Tibial nerve (tissue), 4 donors: ENCODE data around the gene CTSF. TPM values are rescaled to one million over a fixed set of nuclear protein-coding genes. Genes with fewer than 3 reads are reported as not detected.

Experiments used
- DNase-seq, 2 donors: peaks; one replicate each; pipeline ENCODE4 v3.0.0-alpha.2; 2019; ENCODE audit warnings: low spot score in 2 of 2
- H3K27ac ChIP-seq, 4 donors: fragments of 200-600 bp; sonication (generic) in 3 of 4; one replicate each; pipeline ENCODE4 v1.5.1; 2017 to 2019; ENCODE audit warnings: mild to moderate bottlenecking in 1 of 4
- H3K27me3 ChIP-seq, 2 donors: fragments of 200-600 bp; sonication (generic) in 1 of 2; one replicate each; pipeline versions ENCODE4 v1.5.1 to v1.6.0; 2017 to 2019
- H3K36me3 ChIP-seq, 3 donors: fragments of 200-600 bp; sonication (generic); one replicate each; pipeline ENCODE4 v1.5.1; 2018 to 2019
- H3K4me1 ChIP-seq, 4 donors: fragments of 200-600 bp; sonication (generic) in 3 of 4; one replicate each; pipeline ENCODE4 v1.5.1; 2017 to 2019
- H3K4me3 ChIP-seq, 4 donors: fragments of 200-600 bp; sonication (generic) in 3 of 4; one replicate each; pipeline ENCODE4 v1.5.1; 2017 to 2019; ENCODE audit warnings: mild to moderate bottlenecking in 1 of 4, moderate library complexity in 1 of 4
- H3K9me3 ChIP-seq, 4 donors: fragments of 200-600 bp; sonication (generic) in 3 of 4; one replicate each; pipeline ENCODE4 v1.5.1; 2017 to 2019
- CTCF ChIP-seq, 5 experiments: fragments of 200-600 bp in 3 of 5; fragments of 450-650 bp in 2 of 5; sonication (generic) in 3 of 5; IDR thresholded peaks; one replicate each; pipeline ENCODE4 v1.5.1; 2016 to 2019; ENCODE audit warnings: antibody characterized with exemption in 5 of 5, mild to moderate bottlenecking in 3 of 5, moderate library complexity in 2 of 5
- EP300 ChIP-seq, 2 donors: sonication (generic); formaldehyde crosslinking; IDR thresholded peaks; one replicate each; pipeline ENCODE4 v1.6.1; 2017; ENCODE audit warnings: antibody characterized with exemption in 2 of 2, mild to moderate bottlenecking in 1 of 2
- POLR2A ChIP-seq, 2 donors: fragments of 450-650 bp; IDR thresholded peaks; one replicate each; pipeline ENCODE4 v1.6.1; 2017; ENCODE audit warnings: antibody characterized with exemption in 2 of 2, mild to moderate bottlenecking in 2 of 2, moderate library complexity in 2 of 2
- WGBS, 2 donors: methylation state at CpG; one replicate each; pipeline ENCODE4 v1.1.5; 2018; 5-methylcytosine and 5-hydroxymethylcytosine counted together
- small RNA-seq: library from RNA; depleted of rRNA; stranded (forward); fragments of <200 nt; gene quantifications from one replicate; pipeline ENCODE3, GENCODE V24; 2016
- total RNA-seq, 4 donors: library from RNA; depleted of rRNA; stranded (reverse); fragments of >200 nt; gene quantifications; one replicate each; pipeline ENCODE4 v1.1.0, GENCODE V29; 2016

CTSF gene
- total RNA-seq, 4 donors from 2014 or later = 102 to 322 (median 190) TPM

- DNase-seq = no peak
- Histone ChIP-seq H3K27ac (no peak overlapping the region), H3K4me3 (no peak overlapping the region), H3K36me3 (peaks cover 0 to 87% (median 10%) of the 10 kb centered on the region in 3 donors), H3K4me1 (no peaks in the 10 kb centered on the region), H3K9me3 (no peaks in the 10 kb centered on the region), H3K27me3 (no peaks in the 10 kb centered on the region)
- TF ChIP-seq CTCF (IDR thresholded peaks at IDR 0.05) (no peak), EP300 (IDR thresholded peaks at IDR 0.05) (no peak), POLR2A (IDR thresholded peaks at IDR 0.05) (no peak)
- 87 to 91% methylated on average over 9 to 11 of the region's 11 CpGs for WGBS, 2 donors
Observed at GRCh38 chr11:66523611-66524010, 44.8 kb downstream of the CTSF start.

Small RNA genes within 50 kb of the gene (small RNA-seq; reads per million reads assigned to genes)
- gene RNU4-39P = not detected

Other genes starting within 250 kb of the CTSF start
- gene RIN1, start 232.2 kb downstream of the CTSF start, total RNA-seq = 10 to 100 TPM in 1 of 4 donors, 1 to 10 TPM in 3; 2.4 to 14.1 (median 4.1) TPM
- gene BRMS1, start 223.5 kb downstream of the CTSF start, total RNA-seq = 10 to 100 TPM; 27.2 to 44.7 (median 34.8) TPM
- 100 to 1,000 TPM in 1 of 4 donors, 10 to 100 TPM in 3; 53.4 to 105 (median 97.6) TPM for gene B4GAT1, start 221.0 kb downstream of the CTSF start, total RNA-seq
- gene SLC29A2, start 196.8 kb downstream of the CTSF start, total RNA-seq = 1 to 10 TPM; 1.5 to 5.4 (median 2.4) TPM
- gene NPAS4, start 147.6 kb downstream of the CTSF start, total RNA-seq = under 1 TPM in 1 of 4 donors, not detected in 3; 0.42 TPM
- 10 to 100 TPM; 42.9 to 63.8 (median 53.9) TPM for gene MRPL11, start 129.8 kb downstream of the CTSF start, total RNA-seq
- 10 to 100 TPM; 14.4 to 26.4 (median 20.4) TPM for gene PELI3, start 101.7 kb downstream of the CTSF start, total RNA-seq
- 10 to 100 TPM; 12.2 to 41.8 (median 25.0) TPM for gene DPP3, start 88.2 kb downstream of the CTSF start, total RNA-seq
- gene BBS1, start 58.0 kb downstream of the CTSF start, total RNA-seq = 100 to 1,000 TPM in 2 of 4 donors, 10 to 100 TPM in 2; 66.1 to 161 (median 104) TPM
- gene ZDHHC24, start 22.6 kb downstream of the CTSF start, total RNA-seq = 10 to 100 TPM; 15.3 to 17.7 (median 16.6) TPM
- gene ACTN3, start 21.7 kb downstream of the CTSF start, total RNA-seq = under 1 TPM in 1 of 4 donors, not detected in 3; 0.21 TPM
- gene CCDC87, start 24.5 kb upstream of the CTSF start, total RNA-seq = 1 to 10 TPM in 1 of 4 donors, under 1 TPM in 2, not detected in 1; 0.21 to 1.1 (median 0.30) TPM
- gene CCS, start 24.6 kb upstream of the CTSF start, total RNA-seq = 10 to 100 TPM; 33.4 to 54.0 (median 48.6) TPM
- gene RBM14, start 48.0 kb upstream of the CTSF start, total RNA-seq = 10 to 100 TPM; 42.4 to 72.6 (median 61.5) TPM
- 10 to 100 TPM; 53.5 to 83.9 (median 57.2) TPM for gene RBM4, start 70.1 kb upstream of the CTSF start, total RNA-seq
- 10 to 100 TPM in 3 of 4 donors, 1 to 10 TPM in 1; 7.1 to 15.9 (median 12.2) TPM for gene RBM4B, start 109.3 kb upstream of the CTSF start, total RNA-seq
- gene SPTBN2, start 160.6 kb upstream of the CTSF start, total RNA-seq = 10 to 100 TPM in 2 of 4 donors, 1 to 10 TPM in 2; 3.1 to 18.3 (median 8.5) TPM